GM12865 (cell line): Measurements from ENCODE around the gene PLD1.

Experiments
- DNase-seq: peaks from one replicate; pipeline ENCODE4 v3.0.0; 2010; ENCODE audit warnings: low read depth
- H3K4me3 ChIP-seq: 2 replicates; pipeline ENCODE4 v1.5.1; 2011; ENCODE audit warnings: mild to moderate bottlenecking, low read depth, low read length, control low read depth
- TF ChIP-seq, protein P1 (sequence below): IDR thresholded peaks from 2 replicates; pipeline ENCODE4 v1.5.1; 2011; ENCODE audit warnings: low read length, control low read depth, low read depth, inconsistent platforms; ENCODE audit not compliant: insufficient read depth; ENCODE audit errors: missing control alignments

PLD1 gene

DNA sequence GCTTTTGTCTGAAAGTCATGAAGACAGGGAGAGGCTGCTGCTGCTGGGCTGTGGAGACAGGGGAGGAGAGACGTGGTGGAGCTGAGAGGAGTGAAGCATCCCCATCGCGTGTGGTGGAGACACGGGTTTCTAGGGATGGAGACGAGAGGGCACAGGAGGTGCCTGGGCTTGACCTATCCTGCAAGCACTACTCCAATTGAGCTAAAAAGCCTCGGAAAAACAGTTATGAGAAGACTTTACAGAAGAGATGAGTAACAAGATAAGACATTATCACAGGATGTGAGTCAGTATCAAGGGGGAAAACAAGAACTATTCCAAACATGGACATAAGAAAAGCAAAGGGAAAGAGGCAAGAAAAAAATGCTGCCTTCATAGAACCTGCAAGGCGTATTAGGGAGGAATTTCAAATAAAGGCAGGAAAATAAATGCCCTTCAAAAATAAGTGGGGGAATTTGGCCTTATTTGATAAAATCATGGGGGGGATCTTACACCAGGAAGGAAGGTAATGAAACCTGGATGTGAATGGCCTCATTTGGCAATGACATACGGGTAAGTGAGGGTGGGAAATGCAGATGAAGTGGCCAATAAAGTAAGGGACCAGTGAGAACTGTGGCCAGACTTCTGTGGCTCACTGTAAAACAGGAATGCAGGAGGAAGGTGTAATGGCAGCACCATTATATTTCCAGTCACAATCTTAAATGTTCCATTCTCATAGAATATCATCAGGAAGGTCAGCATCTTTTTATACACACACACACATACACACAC lies 97.9 kb downstream of the PLD1 start:
- no peak overlapping the region for H3K4me3 ChIP-seq
- TF ChIP-seq, protein P1, sequence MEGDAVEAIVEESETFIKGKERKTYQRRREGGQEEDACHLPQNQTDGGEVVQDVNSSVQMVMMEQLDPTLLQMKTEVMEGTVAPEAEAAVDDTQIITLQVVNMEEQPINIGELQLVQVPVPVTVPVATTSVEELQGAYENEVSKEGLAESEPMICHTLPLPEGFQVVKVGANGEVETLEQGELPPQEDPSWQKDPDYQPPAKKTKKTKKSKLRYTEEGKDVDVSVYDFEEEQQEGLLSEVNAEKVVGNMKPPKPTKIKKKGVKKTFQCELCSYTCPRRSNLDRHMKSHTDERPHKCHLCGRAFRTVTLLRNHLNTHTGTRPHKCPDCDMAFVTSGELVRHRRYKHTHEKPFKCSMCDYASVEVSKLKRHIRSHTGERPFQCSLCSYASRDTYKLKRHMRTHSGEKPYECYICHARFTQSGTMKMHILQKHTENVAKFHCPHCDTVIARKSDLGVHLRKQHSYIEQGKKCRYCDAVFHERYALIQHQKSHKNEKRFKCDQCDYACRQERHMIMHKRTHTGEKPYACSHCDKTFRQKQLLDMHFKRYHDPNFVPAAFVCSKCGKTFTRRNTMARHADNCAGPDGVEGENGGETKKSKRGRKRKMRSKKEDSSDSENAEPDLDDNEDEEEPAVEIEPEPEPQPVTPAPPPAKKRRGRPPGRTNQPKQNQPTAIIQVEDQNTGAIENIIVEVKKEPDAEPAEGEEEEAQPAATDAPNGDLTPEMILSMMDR = no peak
- DNase-seq = no peak

DNA sequence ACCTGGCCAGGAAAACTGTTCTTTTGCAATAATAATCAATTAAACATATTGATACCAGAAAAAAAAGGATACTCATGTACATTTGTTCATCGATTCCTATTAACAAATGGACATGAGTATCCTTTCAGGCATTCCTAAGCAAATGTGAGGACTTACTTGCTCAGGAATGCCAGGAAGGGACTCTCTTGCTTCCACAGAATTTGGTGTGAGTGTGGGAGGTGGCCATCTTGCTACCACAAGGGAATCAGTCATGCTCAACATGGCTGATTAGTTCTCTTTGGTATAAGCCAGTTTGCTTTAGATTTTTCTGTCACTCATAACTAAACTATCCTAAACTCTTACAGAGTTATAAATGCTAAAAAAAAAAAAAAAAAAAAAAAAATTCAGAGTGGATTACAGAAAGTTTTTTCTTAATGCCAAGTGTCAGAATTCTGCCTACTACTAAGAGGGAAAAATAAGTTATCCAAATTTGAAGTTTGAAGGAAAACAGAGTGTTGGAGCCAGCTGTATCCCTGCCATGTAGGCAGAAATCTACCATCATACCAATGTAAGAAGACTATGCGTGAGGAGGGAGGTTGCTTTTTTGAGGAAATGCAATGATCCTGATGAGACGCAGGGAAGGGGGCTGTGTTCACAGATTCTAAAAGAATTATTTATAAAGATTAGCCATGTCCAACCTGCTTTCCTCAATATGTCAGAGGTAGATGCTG lies 98.7 kb downstream of the PLD1 start:
- no peak overlapping the region for H3K4me3 ChIP-seq
- TF ChIP-seq, protein P1 = no peak
- DNase-seq = no peak

DNA sequence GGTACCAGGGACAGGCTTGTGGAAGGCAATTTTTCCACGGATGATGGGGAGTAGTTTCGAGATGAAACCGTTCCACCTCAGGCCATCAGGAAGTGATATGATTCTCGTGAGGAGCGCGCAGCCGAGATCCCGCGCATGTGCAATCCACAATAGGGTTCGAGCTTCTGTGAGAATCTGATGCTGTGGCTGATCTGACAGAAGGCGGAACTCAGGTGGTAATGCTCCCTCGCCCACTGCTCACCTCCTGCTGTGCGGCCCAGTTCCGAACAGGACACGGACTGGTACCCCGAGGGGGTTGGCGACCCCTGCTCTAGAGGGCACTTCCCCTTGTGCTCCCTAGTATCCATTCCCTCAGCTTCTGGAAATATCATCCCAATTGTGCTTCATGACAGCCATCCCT lies 99.9 kb downstream of the PLD1 start:
- TF ChIP-seq, protein P1 = no peak
- DNase-seq = no peak
- no peak overlapping the region for H3K4me3 ChIP-seq

DNA sequence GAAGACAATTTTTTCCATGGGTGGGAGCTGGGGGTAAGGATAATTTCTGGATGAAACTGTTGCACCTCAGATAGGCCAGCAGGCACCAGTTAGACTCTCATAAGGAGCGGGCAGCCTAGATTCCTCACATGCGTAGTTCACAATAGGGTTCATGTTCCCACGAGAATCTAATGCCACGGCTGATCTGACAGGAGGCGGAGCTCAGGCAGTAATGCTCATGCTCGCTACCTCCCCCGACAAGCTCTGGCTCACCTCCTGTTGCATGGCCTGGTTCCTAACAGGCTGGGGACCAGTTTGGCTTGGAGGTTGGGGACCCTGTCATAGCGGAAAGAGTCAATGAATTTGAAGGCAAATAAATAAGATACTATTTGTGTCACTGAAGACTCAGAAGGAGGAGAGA lies 105.5 kb downstream of the PLD1 start:
- DNase-seq = no peak
- TF ChIP-seq, protein P1 = no peak
- no peak overlapping the region for H3K4me3 ChIP-seq

DNA sequence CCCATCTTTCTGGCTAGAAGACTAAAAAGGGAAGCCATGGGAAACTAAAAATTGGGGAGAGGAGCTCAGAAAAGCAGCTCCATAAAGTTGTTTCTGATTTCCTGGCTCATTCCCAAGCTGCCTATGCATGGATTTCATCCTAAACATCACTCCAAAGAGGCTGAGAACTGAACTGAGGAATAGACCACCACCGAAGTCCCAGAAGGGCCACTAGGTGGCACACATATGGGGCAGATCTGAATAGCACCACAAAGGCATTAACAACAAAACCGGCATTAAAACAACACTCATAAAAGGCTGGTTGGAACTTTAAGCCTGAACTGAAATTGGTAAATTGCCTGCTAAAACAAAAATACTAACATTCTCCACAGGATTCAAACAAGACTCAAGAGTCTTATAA lies 106.3 kb downstream of the PLD1 start:
- no peak overlapping the region for H3K4me3 ChIP-seq
- TF ChIP-seq, protein P1 = peak; percentile 48
- DNase-seq = peak; percentile 47

DNA sequence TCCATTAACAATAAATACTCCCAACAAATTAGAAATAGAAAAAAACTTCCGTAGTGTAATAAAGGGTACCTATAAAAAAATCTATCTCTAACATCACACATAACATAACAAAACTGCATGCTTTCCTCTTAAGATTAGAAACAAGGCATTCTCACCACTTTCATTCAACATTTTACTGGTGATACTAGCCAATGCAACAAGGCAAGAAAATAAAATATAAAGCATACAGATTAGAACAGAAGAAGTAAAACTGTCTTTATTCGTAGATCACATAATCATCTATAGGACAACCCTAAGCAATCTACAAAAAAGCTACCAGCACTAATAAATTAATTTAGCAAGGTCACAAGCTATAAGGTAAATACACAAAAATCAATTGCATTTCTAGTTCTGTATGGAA lies 107.1 kb downstream of the PLD1 start:
- TF ChIP-seq, protein P1 = no peak
- no peak for DNase-seq
- no peak overlapping the region for H3K4me3 ChIP-seq

DNA sequence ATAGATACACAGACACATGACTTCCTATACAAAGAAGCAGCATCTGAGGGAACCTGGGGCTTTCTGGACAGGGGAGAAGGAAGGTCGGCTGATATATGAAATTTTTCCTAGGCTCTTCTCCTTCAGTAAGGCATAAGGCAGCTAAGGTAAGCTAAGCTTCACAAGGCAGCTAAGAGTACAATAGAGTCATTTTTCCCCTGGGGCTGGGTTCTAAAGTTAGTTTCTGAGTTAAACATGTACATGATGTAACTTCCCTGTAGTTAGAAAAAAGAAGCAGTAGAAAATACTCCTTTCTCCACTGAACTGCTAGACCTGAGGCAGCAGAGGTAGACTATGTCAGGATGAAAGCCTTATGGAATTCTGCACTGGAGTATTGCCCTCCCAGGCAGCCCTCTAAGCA lies 109.6 kb downstream of the PLD1 start:
- H3K4me3 ChIP-seq = no peak overlapping the region
- DNase-seq = no peak
- TF ChIP-seq, protein P1 = no peak
